ENCODE measurements around the gene CDH4.
"Not testable (repeated sequence)": the region's sequence is repeated elsewhere in the genome, so short reads cannot be mapped to it uniquely, and the experiment has no call there.

CDH4 gene

DNA sequence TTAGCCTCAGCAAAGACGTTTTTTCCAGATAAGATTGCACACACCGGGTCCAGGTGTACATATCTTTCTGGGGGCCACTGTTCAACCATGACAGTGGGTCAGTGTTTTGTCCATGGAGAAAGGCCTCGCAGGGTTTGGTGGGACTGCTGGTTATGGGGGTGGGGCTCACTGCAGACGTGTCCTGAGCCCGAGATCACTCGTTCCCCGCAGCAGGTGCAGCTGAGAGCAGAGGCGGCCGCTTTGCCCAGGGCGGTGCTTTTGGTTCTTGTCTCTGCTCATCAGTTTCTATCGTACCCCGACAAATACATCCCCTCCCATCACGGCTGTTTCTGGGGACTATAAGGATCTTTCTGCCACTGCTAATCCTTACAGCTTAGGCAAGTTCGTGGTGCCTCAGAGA, 166.9 kb downstream of the CDH4 start:
- no peak for DNase-seq (ENCODE audit: low read depth)

- no peak for DNase-seq (ENCODE audit: low read depth)
These were observed 167.4 kb downstream of the CDH4 start for GRCh38 chr20:61419501-61419900.

GRCh38 chr20:61420056-61420455, 168.0 kb downstream of the CDH4 start:
- no peak for DNase-seq (ENCODE audit: low read depth)

DNA sequence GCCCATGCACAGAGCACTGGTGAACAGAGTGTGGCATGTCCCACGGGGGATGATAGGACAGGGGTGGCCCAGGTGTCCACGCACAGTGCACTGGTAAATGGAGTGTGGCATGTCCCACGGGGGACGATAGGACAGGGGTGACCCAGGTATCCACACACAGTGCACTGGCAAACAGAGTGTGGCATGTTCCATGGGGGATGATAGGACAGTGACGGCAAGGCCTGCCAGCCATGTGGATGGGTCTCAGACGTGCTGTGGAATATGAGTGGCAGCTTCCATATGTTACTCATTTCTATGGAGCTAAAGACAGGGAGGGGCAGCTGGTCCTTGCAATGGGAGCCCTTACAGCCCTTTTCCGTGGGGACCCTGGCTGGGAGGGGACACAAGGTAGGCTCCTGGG, 168.7 kb downstream of the CDH4 start:
- DNase-seq (ENCODE audit: low read depth) = no peak

- DNase-seq (ENCODE audit: low read depth) = no peak
These were observed 170.8 kb downstream of the CDH4 start for GRCh38 chr20:61422636-61423425.

GRCh38 chr20:61424011-61424627, 172.1 kb downstream of the CDH4 start:
- no peak for DNase-seq (ENCODE audit: low read depth)

DNA sequence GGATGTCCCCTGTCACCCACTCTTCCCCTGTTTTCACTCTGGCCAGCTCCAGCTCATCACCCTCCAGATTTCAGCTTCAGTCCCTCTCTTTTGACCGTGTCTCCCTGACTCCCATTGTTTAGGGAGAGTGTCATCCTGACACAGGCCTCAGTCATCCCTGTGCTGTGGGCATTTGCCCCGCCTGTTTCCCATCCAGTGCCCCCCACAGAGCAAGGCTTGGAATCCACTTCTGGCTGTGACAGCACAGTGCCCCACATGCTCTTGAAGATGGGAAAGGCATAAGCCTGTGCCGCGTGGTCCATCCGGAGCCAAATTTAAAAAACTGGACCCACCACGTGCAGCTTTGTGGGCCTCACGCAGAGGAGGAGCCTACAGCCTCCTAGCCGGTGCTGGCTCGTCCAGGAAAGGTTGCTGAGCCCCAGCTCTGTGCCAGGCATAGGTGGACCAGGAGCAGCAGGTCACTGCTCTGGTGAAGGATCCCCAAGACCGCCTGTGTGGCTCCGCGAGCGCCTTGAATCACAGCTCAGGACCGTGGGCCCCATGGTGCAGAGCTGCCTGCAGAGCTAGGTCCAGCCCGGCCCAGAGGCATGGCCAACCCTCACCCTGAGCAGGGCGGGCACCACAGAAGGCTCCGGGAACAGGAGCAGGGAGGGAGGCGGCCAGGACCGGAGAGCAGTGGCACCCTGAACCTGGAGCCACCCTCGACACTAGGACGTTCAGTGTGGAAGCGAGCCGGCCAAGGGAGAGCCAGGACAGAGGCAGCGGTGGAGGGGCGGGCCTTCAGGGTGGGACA, 172.8 kb downstream of the CDH4 start:
- no peak for DNase-seq (ENCODE audit: low read depth)

- not testable (repeated sequence) for DNase-seq (ENCODE audit: low read depth)
These were observed 173.5 kb downstream of the CDH4 start for GRCh38 chr20:61425541-61425991.

DNA sequence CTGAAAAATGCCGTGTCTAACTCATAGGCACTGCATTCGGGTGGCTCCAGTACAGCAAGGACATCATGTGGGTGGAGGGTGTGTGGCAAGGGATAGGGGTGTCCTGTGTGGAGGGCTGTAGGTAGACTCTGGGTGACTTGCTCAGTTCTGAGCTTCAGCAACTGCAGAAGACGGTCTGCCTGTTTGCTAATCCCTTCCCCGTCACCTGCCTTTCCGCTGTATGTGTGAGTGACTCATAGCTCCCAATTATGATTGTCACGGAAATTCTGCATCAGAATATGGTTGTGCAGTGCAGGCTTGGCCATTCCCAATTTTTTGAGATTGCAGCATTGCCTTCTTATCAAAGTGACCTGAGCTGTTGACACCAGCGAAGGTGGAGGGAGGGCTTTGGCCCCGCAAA, 174.3 kb downstream of the CDH4 start:
- no peak for DNase-seq (ENCODE audit: low read depth)

DNA sequence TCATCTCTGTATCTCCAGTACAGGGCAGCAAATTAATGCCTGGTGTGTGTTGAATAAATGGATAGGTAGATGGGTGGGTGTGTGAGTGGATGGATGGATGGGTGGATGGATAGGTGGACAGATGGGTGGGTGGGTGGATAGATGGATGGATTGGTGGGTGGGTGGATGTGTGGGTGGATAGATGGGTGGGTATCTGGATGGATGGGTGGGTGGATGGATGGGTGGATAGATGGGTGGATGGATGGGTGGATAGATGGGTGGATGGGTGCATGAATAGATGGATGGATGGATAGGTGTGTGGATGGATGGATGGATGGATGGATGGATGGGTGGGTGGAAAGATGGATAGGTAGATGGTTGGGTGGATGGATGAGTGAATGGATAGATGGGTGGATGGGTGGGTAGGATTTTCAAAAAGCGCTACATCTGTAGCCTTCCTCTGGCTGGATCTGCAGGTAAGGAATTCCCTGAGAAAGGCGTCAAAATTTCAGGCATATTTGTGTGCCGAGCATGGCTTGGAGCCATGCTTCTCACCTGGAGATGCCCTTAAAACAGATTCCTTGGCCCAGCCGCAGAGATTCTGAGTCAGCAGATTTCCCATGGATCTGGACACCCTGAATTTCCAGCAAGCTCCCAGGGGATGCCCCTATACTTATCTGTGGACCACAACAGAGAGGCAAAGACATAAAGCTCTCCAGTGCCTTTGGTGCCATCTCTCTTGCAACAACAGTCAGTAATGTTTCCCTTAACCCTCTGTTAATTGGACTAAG, 177.6 kb downstream of the CDH4 start:
- DNase-seq (ENCODE audit: low read depth) = no peak

GRCh38 chr20:61430228-61430624, 178.2 kb downstream of the CDH4 start:
- DNase-seq (ENCODE audit: low read depth) = no peak

- DNase-seq (ENCODE audit: low read depth) = no peak
These were observed 181.1 kb downstream of the CDH4 start for GRCh38 chr20:61433176-61433575.

DNA sequence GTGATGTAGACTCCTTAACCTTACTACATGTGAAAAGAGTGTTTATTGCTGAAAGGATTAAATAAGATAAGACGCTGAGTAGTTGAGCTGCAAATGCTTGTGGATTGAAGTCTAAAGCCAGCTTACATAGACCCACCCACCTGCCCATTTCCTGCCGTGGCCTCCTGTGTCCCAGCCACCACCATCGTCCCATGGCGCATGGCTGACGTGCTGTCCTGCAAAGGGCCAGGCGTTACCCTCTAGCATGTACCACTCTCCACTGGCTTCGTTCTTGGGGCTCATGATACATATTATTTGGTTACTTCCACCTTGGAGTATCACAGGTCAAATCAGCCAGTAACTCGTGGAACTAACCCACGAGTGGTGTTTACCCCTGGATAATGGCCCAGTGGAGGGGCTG, 181.8 kb downstream of the CDH4 start:
- DNase-seq (ENCODE audit: low read depth) = no peak

GRCh38 chr20:61434341-61434781, 182.3 kb downstream of the CDH4 start:
- DNase-seq (ENCODE audit: low read depth) = no peak

- no peak for DNase-seq (ENCODE audit: low read depth)
These were observed 183.2 kb downstream of the CDH4 start for GRCh38 chr20:61435184-61435822.

- no peak for DNase-seq (ENCODE audit: low read depth)
These were observed 183.8 kb downstream of the CDH4 start for GRCh38 chr20:61435823-61436220.

GRCh38 chr20:61436283-61436666, 184.2 kb downstream of the CDH4 start:
- no peak for DNase-seq (ENCODE audit: low read depth)

DNA sequence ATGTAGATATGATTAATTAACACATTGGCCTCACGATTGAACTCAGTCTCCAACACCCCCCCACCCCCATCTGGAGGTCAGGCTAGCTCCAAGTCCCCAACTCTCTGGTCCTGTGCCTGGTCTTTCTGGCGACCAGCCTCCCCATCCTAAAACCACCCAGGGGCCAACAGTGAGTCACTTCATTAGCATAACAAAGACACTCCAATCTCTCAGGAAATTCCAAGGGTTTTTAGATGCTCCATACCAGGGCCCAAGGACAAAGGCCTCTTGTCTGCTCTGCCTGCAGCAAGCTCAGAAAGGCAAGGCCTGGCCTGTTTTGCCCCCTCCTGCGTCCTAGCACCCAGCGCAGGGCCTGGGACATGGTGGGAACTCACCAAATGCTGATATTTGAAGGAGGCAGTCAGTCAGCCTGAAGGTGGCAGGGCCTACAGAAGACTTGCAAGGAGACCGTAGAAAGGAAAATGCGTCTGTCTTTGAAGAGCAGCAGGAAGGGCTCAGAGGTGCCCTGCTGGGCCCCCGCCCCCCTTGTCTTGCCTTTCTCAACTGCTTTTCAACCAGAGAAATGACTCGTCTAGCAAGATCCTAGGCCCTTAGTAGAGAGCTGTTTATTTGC, 184.7 kb downstream of the CDH4 start:
- DNase-seq (ENCODE audit: low read depth) = no peak

GRCh38 chr20:61437280-61438206, 185.5 kb downstream of the CDH4 start:
- DNase-seq (ENCODE audit: low read depth) = no peak

GRCh38 chr20:61438285-61438684, 186.2 kb downstream of the CDH4 start:
- no peak for DNase-seq (ENCODE audit: low read depth)

Measured in activated T-cell treated with anti-CD3 and anti-CD28 coated beads for 48 hours (primary cell).